AG04450 (cell line): ENCODE measurements around the gene TRIM14. TPM values are rescaled to one million over a fixed set of nuclear protein-coding genes. Genes with fewer than 3 reads are reported as not detected.

Experiments
- CTCF ChIA-PET: fragments of 300-600, 350-600 bp; formaldehyde crosslinking; extraction: SDS; loops from one replicate; lab custom pipeline; 2022; ENCODE audit warnings: antibody characterized with exemption, inconsistent platforms; lab: Charles Lee
- POLR2A ChIA-PET: fragments of 350-600 bp; formaldehyde crosslinking; extraction: SDS; loops from one replicate; lab custom pipeline; 2021; ENCODE audit warnings: antibody characterized with exemption, inconsistent platforms; lab: Yijun Ruan, JAX
- DNase-seq: peaks from one replicate; pipeline ENCODE4 v3.0.0-alpha.2; 2011; ENCODE audit warnings: low read depth, low spot score
- H3K27ac ChIP-seq: one replicate; pipeline ENCODE4 v1.5.1; 2012; ENCODE audit warnings: low read depth, low read length, control low read depth
- H3K27me3 ChIP-seq: one replicate; pipeline ENCODE4 v1.6.0; 2012; ENCODE audit warnings: low read length; ENCODE audit not compliant: control insufficient read depth, insufficient read depth
- H3K4me3 ChIP-seq: 2 replicates; pipeline ENCODE4 v1.5.1; 2011; ENCODE audit warnings: mild to moderate bottlenecking, low read depth, low read length, control low read depth
- H3K9me3 ChIP-seq: 2 replicates; pipeline ENCODE4 v1.5.1; 2012; ENCODE audit warnings: low read length; ENCODE audit not compliant: control insufficient read depth, insufficient read depth
- polyA plus RNA-seq: library from polyadenylated mRNA; depleted of rRNA; stranded (reverse); fragments of >200 nt; gene quantifications from 2 replicates; pipeline ENCODE4 v1.2.3, GENCODE V29; 2011
- TF ChIP-seq, protein P1 (sequence below): IDR thresholded peaks from 2 replicates; pipeline ENCODE4 v1.5.1; 2011; ENCODE audit warnings: low read depth, low read length, control low read depth, inconsistent platforms

TRIM14 gene
- polyA plus RNA-seq, 1 experiment: 8.3 TPM

DNA sequence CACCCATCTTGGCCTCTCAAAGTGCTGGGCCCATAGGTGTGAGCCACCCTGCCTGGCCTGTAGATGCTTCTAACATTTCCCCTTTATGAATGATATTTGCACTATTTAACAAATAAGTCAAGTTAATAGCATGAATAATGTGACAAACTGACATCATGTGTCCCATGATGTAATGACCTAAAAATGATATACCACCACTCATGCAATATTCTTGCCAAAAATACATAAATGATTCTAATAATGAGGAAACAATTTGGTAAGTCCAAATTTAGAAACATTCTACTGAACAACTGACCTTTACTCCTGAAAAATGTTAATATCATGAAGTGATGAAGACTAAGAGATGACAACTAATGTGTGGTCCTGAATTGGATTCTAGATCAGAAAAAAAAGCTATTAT lies 33.5 kb upstream of the TRIM14 start:
- peaks cover 7% of the 10 kb centered on the region for H3K27me3 ChIP-seq
- no peak overlapping the region for H3K4me3 ChIP-seq
- TF ChIP-seq, protein P1, sequence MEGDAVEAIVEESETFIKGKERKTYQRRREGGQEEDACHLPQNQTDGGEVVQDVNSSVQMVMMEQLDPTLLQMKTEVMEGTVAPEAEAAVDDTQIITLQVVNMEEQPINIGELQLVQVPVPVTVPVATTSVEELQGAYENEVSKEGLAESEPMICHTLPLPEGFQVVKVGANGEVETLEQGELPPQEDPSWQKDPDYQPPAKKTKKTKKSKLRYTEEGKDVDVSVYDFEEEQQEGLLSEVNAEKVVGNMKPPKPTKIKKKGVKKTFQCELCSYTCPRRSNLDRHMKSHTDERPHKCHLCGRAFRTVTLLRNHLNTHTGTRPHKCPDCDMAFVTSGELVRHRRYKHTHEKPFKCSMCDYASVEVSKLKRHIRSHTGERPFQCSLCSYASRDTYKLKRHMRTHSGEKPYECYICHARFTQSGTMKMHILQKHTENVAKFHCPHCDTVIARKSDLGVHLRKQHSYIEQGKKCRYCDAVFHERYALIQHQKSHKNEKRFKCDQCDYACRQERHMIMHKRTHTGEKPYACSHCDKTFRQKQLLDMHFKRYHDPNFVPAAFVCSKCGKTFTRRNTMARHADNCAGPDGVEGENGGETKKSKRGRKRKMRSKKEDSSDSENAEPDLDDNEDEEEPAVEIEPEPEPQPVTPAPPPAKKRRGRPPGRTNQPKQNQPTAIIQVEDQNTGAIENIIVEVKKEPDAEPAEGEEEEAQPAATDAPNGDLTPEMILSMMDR: no peak
- ChIA-PET CTCF (no interaction called here), POLR2A (no interaction called here)
- DNase-seq: no peak
- no peaks in the 10 kb centered on the region for H3K9me3 ChIP-seq
- no peak overlapping the region for H3K27ac ChIP-seq

DNA sequence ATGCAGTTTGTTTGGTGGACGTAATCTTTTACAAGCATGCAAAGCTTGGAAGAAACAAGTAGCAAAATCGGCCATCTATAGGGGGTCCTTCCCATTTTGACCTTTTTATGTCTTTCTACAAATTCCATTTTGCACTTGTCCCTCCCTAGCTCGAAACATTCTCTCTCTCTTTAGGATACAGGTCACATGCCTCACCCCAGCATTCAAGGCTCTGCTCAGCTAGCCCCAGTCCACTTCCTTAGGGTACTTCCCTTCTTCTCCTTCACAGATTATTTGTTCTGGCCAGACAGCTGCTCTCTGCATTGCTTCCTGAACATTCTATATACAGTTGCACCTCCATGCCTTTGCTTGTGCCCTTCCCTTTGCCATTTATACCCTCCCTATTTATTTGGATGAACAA lies 31.7 kb upstream of the TRIM14 start:
- peaks cover 7% of the 10 kb centered on the region for H3K27me3 ChIP-seq
- no peak overlapping the region for H3K4me3 ChIP-seq
- ChIA-PET POLR2A (no interaction called here), CTCF (no interaction called here)
- H3K27ac ChIP-seq: no peak overlapping the region
- TF ChIP-seq, protein P1: no peak
- DNase-seq: no peak
- H3K9me3 ChIP-seq: no peaks in the 10 kb centered on the region

DNA sequence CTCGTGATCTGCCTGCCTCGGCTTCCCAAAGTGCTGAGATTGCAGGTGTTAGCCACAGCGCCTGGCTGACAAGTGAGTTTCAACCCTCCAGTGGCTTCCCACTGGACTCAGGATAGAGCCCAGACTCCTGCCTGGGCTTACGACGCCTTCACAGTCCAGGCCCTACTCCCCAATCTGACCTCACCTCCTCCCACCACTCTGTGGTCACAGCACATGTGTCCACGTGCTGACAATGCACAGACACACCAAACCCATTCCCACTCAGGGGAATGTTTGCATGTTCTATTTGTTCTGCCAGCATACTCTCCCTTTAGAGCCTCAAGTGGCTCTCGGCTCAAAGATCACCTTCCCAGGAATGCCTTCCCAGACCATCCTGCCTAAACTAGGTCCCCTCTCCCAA lies 31.1 kb upstream of the TRIM14 start:
- POLR2A ChIA-PET: no interaction called here
- no peak overlapping the region for H3K4me3 ChIP-seq
- TF ChIP-seq, protein P1: no peak
- peaks cover 7% of the 10 kb centered on the region for H3K27me3 ChIP-seq
- CTCF ChIA-PET: no interaction called here
- no peak overlapping the region for H3K27ac ChIP-seq
- H3K9me3 ChIP-seq: no peaks in the 10 kb centered on the region
- DNase-seq: no peak

DNA sequence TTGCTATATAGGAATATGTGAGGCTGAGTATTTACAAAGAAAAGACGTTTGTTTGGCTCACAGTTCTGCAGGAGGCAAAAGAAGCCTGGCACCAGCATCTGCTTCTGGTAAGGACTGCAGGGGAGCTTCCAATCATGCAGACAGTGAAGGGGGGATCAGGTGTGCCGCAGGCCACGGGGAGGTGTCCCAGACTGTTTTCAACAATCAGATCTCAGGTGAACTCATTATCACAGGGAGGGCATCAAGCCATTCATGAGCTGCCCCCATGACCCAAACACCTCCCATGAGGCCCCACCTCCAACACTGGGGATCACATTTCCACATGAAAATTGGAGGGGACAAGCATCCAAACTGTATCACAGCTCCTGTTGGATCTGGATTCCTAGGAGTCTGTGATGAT lies 30.4 kb upstream of the TRIM14 start:
- H3K9me3 ChIP-seq: no peaks in the 10 kb centered on the region
- TF ChIP-seq, protein P1: no peak
- DNase-seq: no peak
- H3K27me3 ChIP-seq: peaks cover 7% of the 10 kb centered on the region
- ChIA-PET CTCF (interaction anchor here (1.1 kb wide), 1 partner anchor 44 kb away, joined by 3 read pairs; no protein-coding TSS in a partner anchor), POLR2A (no interaction called here)
- no peak overlapping the region for H3K27ac ChIP-seq
- no peak overlapping the region for H3K4me3 ChIP-seq

DNA sequence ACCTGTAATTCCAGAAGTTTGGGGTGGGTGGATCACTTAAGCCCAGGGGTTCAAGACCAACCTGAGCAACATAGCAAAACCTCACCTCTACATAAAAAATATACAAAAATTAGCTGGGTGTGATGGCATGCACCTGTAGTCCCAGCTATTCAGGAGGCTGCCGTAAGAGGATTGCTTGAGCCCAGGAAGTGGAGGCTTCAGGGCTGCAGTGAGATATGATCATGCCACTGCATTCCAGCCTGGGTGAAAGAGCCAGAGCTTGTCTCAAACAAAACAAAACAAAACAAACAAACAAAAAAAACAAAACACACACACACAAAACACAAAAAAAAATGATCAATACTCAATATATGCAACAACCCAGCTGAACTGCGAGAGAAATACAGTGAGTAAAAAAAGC lies 29.5 kb upstream of the TRIM14 start:
- no peak overlapping the region for H3K4me3 ChIP-seq
- no peak for DNase-seq
- ChIA-PET CTCF (interaction anchor here (1.1 kb wide), 1 partner anchor 45 kb away, joined by 3 read pairs; no protein-coding TSS in a partner anchor), POLR2A (no interaction called here)
- TF ChIP-seq, protein P1: no peak
- H3K9me3 ChIP-seq: no peaks in the 10 kb centered on the region
- H3K27ac ChIP-seq: no peak overlapping the region
- H3K27me3 ChIP-seq: peaks cover 7% of the 10 kb centered on the region
